Nephron progenitor cell (in vitro differentiated cells): Measurements from ENCODE around the gene FNDC11.

Experiments
- DNase-seq: peaks from one replicate; pipeline ENCODE4 v3.0.0; 2021
- H3K27ac Mint-ChIP-seq: 2 replicates; pipeline ENCODE4 v1.8.0; 2021; ENCODE audit warnings: mild to moderate bottlenecking, moderate library complexity, mixed read lengths
- H3K27me3 Mint-ChIP-seq: 2 replicates; pipeline ENCODE4 v1.8.0; 2021; ENCODE audit warnings: mild to moderate bottlenecking, low read depth, mixed read lengths; ENCODE audit not compliant: poor library complexity
- H3K36me3 Mint-ChIP-seq: 2 replicates; pipeline ENCODE4 v1.8.0; 2021; ENCODE audit warnings: low read depth, mixed read lengths
- H3K4me1 Mint-ChIP-seq: 2 replicates; pipeline ENCODE4 v1.8.0; 2021; ENCODE audit warnings: mixed read lengths
- H3K4me3 Mint-ChIP-seq: 2 replicates; pipeline ENCODE4 v1.8.0; 2021; ENCODE audit warnings: mild to moderate bottlenecking, moderate library complexity, mixed read lengths
- H3K9me3 Mint-ChIP-seq: 2 replicates; pipeline ENCODE4 v1.8.0; 2021; ENCODE audit warnings: mild to moderate bottlenecking, moderate library complexity, mixed read lengths
- TF ChIP-seq, protein P1 (sequence below): fragments of 200-600 bp; sonication (generic); IDR thresholded peaks from 2 replicates; pipeline ENCODE4 v1.5.0; 2021; ENCODE audit warnings: antibody characterized with exemption

FNDC11 gene

DNA sequence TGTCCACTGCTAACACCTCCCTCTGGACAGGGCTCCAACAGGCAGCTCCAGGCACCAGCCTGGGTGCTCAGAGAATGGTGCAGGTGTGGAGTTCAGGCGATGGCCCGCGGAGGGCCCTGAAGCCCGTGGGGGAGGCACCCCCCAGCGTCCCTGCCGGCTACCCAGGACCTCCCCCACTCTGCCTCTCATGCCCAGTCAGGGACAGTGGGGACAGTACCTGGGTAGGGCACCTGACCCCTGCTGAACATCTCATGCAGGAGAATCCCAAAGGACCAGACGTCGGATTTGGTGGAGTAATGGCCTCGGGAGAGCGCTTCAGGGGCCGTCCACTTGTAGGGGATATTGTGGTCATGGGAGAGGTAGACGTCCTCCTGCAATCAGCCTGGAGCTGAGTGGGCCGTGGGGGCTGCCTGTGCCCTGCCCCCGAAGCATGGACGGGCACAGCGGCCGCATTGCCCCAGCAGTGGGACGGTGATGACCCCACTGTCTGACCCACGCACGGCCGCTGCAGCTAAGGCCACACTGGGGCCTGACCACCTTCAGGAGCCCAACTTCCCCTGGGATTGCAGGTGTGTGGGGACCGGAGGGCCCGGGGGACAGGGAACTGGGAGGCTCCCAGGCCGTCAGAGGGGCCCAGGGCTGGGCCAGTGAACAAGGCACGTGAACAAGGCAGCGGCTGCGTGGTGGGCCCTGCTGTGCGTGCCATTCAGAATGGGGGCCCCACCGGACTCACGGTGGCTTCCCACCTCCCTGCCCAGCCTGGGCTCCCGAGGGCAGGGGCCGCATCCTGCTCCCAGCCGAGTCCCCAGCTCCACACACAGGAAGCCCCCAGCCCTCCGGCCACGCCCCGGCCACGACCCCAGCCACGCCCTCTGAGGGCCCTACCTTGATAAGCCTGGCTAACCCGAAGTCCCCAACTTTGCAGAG lies 23.8 kb upstream of the FNDC11 start:
- Mint-ChIP-seq H3K4me1 (peaks cover 28% of the 10 kb centered on the region), H3K27ac (no peak overlapping the region), H3K27me3 (peaks cover 4% of the 10 kb centered on the region), H3K36me3 (no peaks in the 10 kb centered on the region), H3K9me3 (no peaks in the 10 kb centered on the region), H3K4me3 (no peak overlapping the region)
- TF ChIP-seq, protein P1, sequence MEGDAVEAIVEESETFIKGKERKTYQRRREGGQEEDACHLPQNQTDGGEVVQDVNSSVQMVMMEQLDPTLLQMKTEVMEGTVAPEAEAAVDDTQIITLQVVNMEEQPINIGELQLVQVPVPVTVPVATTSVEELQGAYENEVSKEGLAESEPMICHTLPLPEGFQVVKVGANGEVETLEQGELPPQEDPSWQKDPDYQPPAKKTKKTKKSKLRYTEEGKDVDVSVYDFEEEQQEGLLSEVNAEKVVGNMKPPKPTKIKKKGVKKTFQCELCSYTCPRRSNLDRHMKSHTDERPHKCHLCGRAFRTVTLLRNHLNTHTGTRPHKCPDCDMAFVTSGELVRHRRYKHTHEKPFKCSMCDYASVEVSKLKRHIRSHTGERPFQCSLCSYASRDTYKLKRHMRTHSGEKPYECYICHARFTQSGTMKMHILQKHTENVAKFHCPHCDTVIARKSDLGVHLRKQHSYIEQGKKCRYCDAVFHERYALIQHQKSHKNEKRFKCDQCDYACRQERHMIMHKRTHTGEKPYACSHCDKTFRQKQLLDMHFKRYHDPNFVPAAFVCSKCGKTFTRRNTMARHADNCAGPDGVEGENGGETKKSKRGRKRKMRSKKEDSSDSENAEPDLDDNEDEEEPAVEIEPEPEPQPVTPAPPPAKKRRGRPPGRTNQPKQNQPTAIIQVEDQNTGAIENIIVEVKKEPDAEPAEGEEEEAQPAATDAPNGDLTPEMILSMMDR: no peak
- DNase-seq: no peak

DNA sequence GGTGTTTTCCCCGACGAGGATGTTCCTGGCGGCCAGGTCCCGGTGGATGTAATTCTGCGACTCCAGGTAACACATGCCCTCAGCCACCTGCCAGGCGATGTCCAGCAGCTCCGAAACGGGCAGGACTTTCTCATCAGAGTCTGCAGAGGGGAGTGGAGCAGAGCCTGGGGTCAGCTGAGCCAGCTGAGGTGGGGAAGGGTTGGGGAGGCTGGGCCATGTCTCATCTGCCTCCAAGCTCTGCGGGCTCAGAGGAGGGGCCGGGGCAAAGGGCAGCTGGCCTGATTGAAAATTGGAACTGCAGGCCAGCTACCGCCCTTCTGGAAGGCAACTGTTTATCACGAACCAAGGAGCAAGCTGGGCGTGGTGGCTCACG lies 23.2 kb upstream of the FNDC11 start:
- H3K27ac Mint-ChIP-seq: no peak overlapping the region
- no peaks in the 10 kb centered on the region for H3K36me3 Mint-ChIP-seq
- no peaks in the 10 kb centered on the region for H3K9me3 Mint-ChIP-seq
- no peak overlapping the region for H3K4me3 Mint-ChIP-seq
- TF ChIP-seq, protein P1: no peak
- no peaks in the 10 kb centered on the region for H3K27me3 Mint-ChIP-seq
- peaks cover 24% of the 10 kb centered on the region for H3K4me1 Mint-ChIP-seq
- no peak for DNase-seq

DNA sequence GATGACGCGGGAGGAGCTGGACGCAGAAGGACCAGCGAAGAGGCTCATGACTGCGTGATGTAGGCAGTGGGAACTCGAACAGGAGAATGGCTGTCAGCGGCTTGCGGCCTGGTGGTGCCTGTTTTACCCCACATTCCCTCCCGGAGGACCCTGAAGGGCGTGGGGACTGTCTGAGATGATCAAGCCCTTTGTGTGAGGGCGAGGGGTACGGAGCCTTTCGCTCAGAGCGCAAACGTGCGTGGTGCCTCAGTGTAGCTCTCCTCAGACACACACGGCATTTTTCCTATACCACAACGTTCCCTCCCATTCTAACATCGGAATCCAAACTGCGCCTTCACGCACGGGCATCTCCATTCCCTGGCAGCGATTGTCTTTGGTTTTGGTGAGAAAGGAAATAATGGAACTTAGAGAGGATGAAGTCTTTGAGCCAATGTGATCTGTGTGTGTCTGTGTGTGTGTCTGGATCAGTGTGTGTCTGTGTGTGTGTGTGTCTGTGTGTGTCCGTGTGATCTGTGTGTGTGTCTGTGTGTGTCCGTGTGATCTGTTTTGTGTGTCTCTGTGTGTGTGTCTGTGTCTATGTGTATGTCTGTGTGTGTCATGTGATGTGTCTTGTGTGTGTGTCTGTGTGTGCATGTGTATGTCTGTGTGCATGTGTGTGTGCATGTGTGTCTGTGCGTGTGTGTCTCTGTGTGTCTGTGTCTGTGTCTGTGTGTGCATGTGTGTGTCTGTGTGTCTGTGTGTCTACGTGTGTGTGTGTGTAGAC lies 22.1 kb upstream of the FNDC11 start:
- peaks cover 30% of the 10 kb centered on the region for H3K4me1 Mint-ChIP-seq
- no peaks in the 10 kb centered on the region for H3K36me3 Mint-ChIP-seq
- no peak for DNase-seq
- no peak overlapping the region for H3K27ac Mint-ChIP-seq
- TF ChIP-seq, protein P1: no peak
- no peaks in the 10 kb centered on the region for H3K9me3 Mint-ChIP-seq
- H3K4me3 Mint-ChIP-seq: no peak overlapping the region
- H3K27me3 Mint-ChIP-seq: no peaks in the 10 kb centered on the region

DNA sequence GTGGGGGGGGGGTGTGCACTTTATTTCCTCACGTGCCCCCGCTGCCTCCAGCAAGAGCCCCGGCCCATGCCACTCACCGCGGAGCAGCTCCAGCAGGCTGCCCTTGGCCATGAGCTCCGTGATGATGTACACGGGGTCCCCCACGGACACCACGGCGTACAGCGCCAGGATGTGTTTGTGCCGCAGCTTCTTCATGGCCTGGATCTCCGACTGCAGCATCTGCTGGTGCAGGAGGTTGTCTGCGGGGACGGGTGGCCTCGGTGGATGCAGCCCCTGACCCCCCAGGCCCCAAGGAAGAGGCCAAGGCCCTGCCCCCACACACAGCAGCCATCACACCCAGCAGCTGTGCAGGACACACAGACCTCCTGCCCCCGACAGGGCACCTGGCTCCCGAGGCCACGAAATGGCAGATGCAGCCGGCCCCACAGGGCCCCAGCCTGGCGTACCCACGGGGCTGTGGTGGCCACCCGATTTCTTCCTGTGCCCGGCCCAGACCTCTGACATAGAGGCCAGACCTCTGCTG lies 21.4 kb upstream of the FNDC11 start:
- H3K27ac Mint-ChIP-seq: no peak overlapping the region
- no peaks in the 10 kb centered on the region for H3K36me3 Mint-ChIP-seq
- DNase-seq: no peak
- H3K9me3 Mint-ChIP-seq: no peaks in the 10 kb centered on the region
- no peak overlapping the region for H3K4me3 Mint-ChIP-seq
- no peaks in the 10 kb centered on the region for H3K27me3 Mint-ChIP-seq
- peaks cover 26% of the 10 kb centered on the region for H3K4me1 Mint-ChIP-seq
- TF ChIP-seq, protein P1: no peak

DNA sequence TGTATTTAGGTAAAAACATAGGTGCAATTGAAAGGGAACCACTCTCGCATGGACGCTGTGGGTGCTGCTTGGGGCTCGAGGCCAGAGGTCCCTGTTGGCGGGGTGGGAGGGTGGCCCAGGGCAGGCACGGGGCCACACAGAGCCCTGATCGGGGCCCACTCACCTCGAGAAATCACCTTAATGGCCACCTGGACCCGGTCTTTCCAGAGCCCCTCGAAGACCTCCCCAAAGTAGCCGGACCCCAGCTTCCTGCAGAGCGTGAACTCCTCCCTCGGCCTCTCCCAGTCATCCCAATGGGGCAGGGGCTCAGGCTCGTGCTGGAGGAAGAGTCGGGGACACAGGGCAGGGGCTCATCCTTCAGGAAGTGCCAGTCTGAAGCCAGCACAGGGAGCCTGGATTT lies 20.6 kb upstream of the FNDC11 start:
- no peak for DNase-seq
- Mint-ChIP-seq H3K4me1 (peaks cover 22% of the 10 kb centered on the region), H3K9me3 (no peaks in the 10 kb centered on the region), H3K27me3 (no peaks in the 10 kb centered on the region), H3K36me3 (no peaks in the 10 kb centered on the region), H3K4me3 (no peak overlapping the region), H3K27ac (no peak overlapping the region)
- TF ChIP-seq, protein P1: no peak
